ENCODE measurements around the gene CDC27. TPM values are rescaled to one million over a fixed set of nuclear protein-coding genes. Genes with fewer than 3 reads are reported as not detected.
"Not testable (repeated sequence)": the region's sequence is repeated elsewhere in the genome, so short reads cannot be mapped to it uniquely, and the experiment has no call there.

The CDC27 gene
- polyA plus RNA-seq, 1 donor: 63.3 TPM

- DNase-seq: no peak
Measured at GRCh38 chr17:47131761-47132160, 57.3 kb downstream of the CDC27 start.

- not testable (repeated sequence) for DNase-seq
Measured at GRCh38 chr17:47126835-47127234, 62.3 kb downstream of the CDC27 start.

GRCh38 chr17:47123262-47123661 is 65.8 kb downstream of the CDC27 start:
- not testable (repeated sequence) for DNase-seq

GRCh38 chr17:47120521-47121095 is 68.5 kb downstream of the CDC27 start:
- no peak for DNase-seq

GRCh38 chr17:47119746-47120520 is 69.2 kb downstream of the CDC27 start:
- DNase-seq: no peak

GRCh38 chr17:47117386-47117785 is 71.7 kb downstream of the CDC27 start:
- no peak for DNase-seq

GRCh38 chr17:47106130-47106529 is 83.0 kb downstream of the CDC27 start:
- DNase-seq: no peak

GRCh38 chr17:47105246-47105645 is 83.8 kb downstream of the CDC27 start:
- DNase-seq: not testable (repeated sequence)

GRCh38 chr17:47102914-47103313 is 86.2 kb downstream of the CDC27 start:
- DNase-seq: no peak

GRCh38 chr17:47099987-47100711 is 88.9 kb downstream of the CDC27 start:
- DNase-seq: peak; percentile 89

GRCh38 chr17:47099451-47099986 is 89.6 kb downstream of the CDC27 start:
- DNase-seq: no peak

- no peak for DNase-seq
Measured at GRCh38 chr17:47096343-47096742, 92.8 kb downstream of the CDC27 start.

GRCh38 chr17:47095268-47095667 is 93.8 kb downstream of the CDC27 start:
- no peak for DNase-seq

- DNase-seq: no peak
Measured at GRCh38 chr17:47087093-47087492, 102.0 kb downstream of the CDC27 start.

- DNase-seq: no peak
Measured at GRCh38 chr17:47085736-47086135, 103.4 kb downstream of the CDC27 start.

- no peak for DNase-seq
Measured at GRCh38 chr17:47078801-47079200, 110.3 kb downstream of the CDC27 start.

- DNase-seq: no peak
Measured at GRCh38 chr17:47077576-47077975, 111.5 kb downstream of the CDC27 start.

GRCh38 chr17:47076171-47076570 is 112.9 kb downstream of the CDC27 start:
- DNase-seq: no peak

GRCh38 chr17:47074361-47074760 is 114.7 kb downstream of the CDC27 start:
- not testable (repeated sequence) for DNase-seq

- DNase-seq: not testable (repeated sequence)
Measured at GRCh38 chr17:47073629-47074028, 115.5 kb downstream of the CDC27 start.

GRCh38 chr17:47072886-47073285 is 116.2 kb downstream of the CDC27 start:
- no peak for DNase-seq

GRCh38 chr17:47071171-47071570 is 117.9 kb downstream of the CDC27 start:
- DNase-seq: not testable (repeated sequence)

- not testable (repeated sequence) for DNase-seq
Measured at GRCh38 chr17:47070266-47070665, 118.8 kb downstream of the CDC27 start.

Measured in left kidney (tissue), 2 donors.